Glutamatergic neuron (in vitro differentiated cells): ENCODE data around the gene SOWAHB. TPM values are rescaled to one million over a fixed set of nuclear protein-coding genes. Genes with fewer than 3 reads are reported as not detected.

ENCODE experiments used
- DNase-seq: peaks from one replicate; pipeline ENCODE4 v3.0.0; 2022
- H3K27ac Mint-ChIP-seq: one replicate; pipeline ENCODE4 v1.8.0; 2020; ENCODE audit warnings: mild to moderate bottlenecking, mixed read lengths, inconsistent platforms; ENCODE audit not compliant: unreplicated experiment
- H3K27me3 Mint-ChIP-seq: one replicate; pipeline ENCODE4 v1.8.0; 2020; ENCODE audit warnings: mild to moderate bottlenecking, moderate library complexity, mixed read lengths, inconsistent platforms; ENCODE audit not compliant: unreplicated experiment
- H3K36me3 Mint-ChIP-seq: one replicate; pipeline ENCODE4 v1.8.0; 2020; ENCODE audit warnings: mild to moderate bottlenecking, mixed read lengths, inconsistent platforms; ENCODE audit not compliant: unreplicated experiment
- H3K4me1 Mint-ChIP-seq: one replicate; pipeline ENCODE4 v1.8.0; 2020; ENCODE audit warnings: mild to moderate bottlenecking, low read depth, mixed read lengths, inconsistent platforms; ENCODE audit not compliant: unreplicated experiment
- H3K4me3 Mint-ChIP-seq: one replicate; pipeline ENCODE4 v1.8.0; 2020; ENCODE audit warnings: mild to moderate bottlenecking, mixed read lengths, inconsistent platforms; ENCODE audit not compliant: unreplicated experiment
- H3K9me3 Mint-ChIP-seq: one replicate; pipeline ENCODE4 v1.8.0; 2020; ENCODE audit warnings: mild to moderate bottlenecking, moderate library complexity, mixed read lengths, inconsistent platforms; ENCODE audit not compliant: unreplicated experiment
- total RNA-seq: library from RNA; stranded (reverse); fragmentation: NEBNext Ultra II Directional; extraction: Animal tissue kit (Norgen Biotek cat#: 25700); gene quantifications from one replicate; pipeline ENCODE4 v1.2.1, GENCODE V29; 2021; ENCODE audit not compliant: unreplicated experiment
- TF ChIP-seq, protein P1 (sequence below): fragments of 200-600 bp; sonication (generic); IDR thresholded peaks from one replicate; pipeline ENCODE4 v1.5.0; 2021; ENCODE audit not compliant: partially characterized antibody, unreplicated experiment

SOWAHB gene
- total RNA-seq, 1 donor from 2014 or later = 0.17 TPM

DNA sequence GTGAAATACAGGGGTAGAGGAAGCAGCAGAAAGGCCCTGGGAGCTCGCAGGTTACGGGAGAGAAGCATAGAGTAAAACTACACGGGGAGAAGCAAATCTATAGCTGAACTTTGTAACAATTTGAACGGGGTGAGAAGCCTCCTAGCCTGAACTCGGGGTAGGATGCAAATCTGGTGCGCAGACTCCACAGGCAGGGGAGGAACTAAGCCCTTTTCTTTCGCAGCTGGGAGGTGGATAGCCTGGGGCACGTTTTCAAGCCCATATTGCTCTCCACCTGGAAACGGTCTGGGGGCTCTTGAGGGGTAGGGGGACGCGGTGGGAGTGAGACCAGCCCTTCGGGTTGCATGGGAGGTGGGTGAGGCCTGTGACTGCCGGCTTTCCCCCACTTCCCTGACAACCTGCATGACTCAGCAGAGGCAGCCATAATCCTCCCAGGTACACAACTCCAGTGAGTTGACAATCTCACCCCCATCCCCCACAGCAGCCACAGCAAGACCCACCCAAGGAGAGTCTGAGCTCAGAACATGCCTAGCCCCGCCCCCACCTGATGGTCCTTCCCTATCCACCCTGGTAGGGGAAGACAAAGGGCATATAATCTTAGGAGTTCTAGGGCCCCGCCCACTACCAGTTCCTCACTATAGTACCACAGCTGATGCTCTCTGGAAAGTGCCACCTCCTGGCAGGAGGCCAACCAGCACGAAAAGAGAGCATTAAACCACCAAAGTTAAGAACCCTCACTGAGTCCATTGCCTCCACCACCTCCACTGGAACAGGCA is 29.9 kb downstream of the SOWAHB start:
- no peak overlapping the region for H3K27ac Mint-ChIP-seq
- peaks cover 5% of the 10 kb centered on the region for H3K4me1 Mint-ChIP-seq
- no peaks in the 10 kb centered on the region for H3K36me3 Mint-ChIP-seq
- TF ChIP-seq, protein P1, sequence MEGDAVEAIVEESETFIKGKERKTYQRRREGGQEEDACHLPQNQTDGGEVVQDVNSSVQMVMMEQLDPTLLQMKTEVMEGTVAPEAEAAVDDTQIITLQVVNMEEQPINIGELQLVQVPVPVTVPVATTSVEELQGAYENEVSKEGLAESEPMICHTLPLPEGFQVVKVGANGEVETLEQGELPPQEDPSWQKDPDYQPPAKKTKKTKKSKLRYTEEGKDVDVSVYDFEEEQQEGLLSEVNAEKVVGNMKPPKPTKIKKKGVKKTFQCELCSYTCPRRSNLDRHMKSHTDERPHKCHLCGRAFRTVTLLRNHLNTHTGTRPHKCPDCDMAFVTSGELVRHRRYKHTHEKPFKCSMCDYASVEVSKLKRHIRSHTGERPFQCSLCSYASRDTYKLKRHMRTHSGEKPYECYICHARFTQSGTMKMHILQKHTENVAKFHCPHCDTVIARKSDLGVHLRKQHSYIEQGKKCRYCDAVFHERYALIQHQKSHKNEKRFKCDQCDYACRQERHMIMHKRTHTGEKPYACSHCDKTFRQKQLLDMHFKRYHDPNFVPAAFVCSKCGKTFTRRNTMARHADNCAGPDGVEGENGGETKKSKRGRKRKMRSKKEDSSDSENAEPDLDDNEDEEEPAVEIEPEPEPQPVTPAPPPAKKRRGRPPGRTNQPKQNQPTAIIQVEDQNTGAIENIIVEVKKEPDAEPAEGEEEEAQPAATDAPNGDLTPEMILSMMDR = no peak
- peaks cover 3% of the 10 kb centered on the region for H3K9me3 Mint-ChIP-seq
- peaks cover 2% of the 10 kb centered on the region for H3K27me3 Mint-ChIP-seq
- peak overlapping the region; percentile 42 for H3K4me3 Mint-ChIP-seq
- no peak for DNase-seq

GRCh38 chr4:76867377-76867776 is 30.6 kb downstream of the SOWAHB start:
- no peak overlapping the region for H3K27ac Mint-ChIP-seq
- peaks cover 2% of the 10 kb centered on the region for H3K27me3 Mint-ChIP-seq
- TF ChIP-seq, protein P1 = no peak

GRCh38 chr4:76866641-76867040 is 31.3 kb downstream of the SOWAHB start:
- Mint-ChIP-seq H3K9me3 (peaks cover 3% of the 10 kb centered on the region), H3K4me1 (peaks cover 5% of the 10 kb centered on the region), H3K27ac (no peak overlapping the region), H3K36me3 (no peaks in the 10 kb centered on the region), H3K27me3 (peaks cover 2% of the 10 kb centered on the region), H3K4me3 (no peak overlapping the region)
- no peak for DNase-seq
- TF ChIP-seq, protein P1 = no peak

More at GRCh38 chr4:76867377-76867776, 30.6 kb downstream of the SOWAHB start:
- H3K4me3 Mint-ChIP-seq = no peak overlapping the region
- H3K9me3 Mint-ChIP-seq = peaks cover 3% of the 10 kb centered on the region
- H3K4me1 Mint-ChIP-seq = peaks cover 5% of the 10 kb centered on the region
- no peaks in the 10 kb centered on the region for H3K36me3 Mint-ChIP-seq
- no peak for DNase-seq

- Mint-ChIP-seq H3K4me3 (peak overlapping the region; percentile 30), H3K36me3 (no peaks in the 10 kb centered on the region), H3K27ac (peak overlapping the region; percentile 4)
Observed at GRCh38 chr4:76858319-76858718, 39.6 kb downstream of the SOWAHB start.

DNA sequence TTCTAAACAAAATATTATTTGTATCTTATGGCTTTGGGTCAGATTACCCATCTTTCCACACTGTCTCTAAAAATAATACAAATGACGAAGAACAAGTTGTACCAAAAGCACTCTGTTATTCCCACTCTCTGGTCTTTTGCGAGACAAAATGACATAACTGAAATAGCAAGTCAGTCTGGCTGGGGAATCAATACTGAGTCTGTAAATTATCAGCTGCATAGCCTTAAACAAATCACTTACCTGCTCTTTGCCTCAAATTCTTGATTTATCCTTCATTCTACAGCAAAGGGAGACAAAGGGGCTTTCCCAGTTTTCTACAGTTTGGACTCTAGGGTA is 40.9 kb downstream of the SOWAHB start:
- H3K27ac Mint-ChIP-seq = no peak overlapping the region
- no peaks in the 10 kb centered on the region for H3K27me3 Mint-ChIP-seq
- DNase-seq = no peak
- TF ChIP-seq, protein P1 = no peak
- no peak overlapping the region for H3K4me3 Mint-ChIP-seq
- H3K36me3 Mint-ChIP-seq = no peaks in the 10 kb centered on the region
- no peaks in the 10 kb centered on the region for H3K9me3 Mint-ChIP-seq
- peaks cover 13% of the 10 kb centered on the region for H3K4me1 Mint-ChIP-seq

More at GRCh38 chr4:76858319-76858718, 39.6 kb downstream of the SOWAHB start:
- TF ChIP-seq, protein P1 = no peak
- H3K4me1 Mint-ChIP-seq = peaks cover 13% of the 10 kb centered on the region
- no peaks in the 10 kb centered on the region for H3K9me3 Mint-ChIP-seq
- no peak for DNase-seq
- no peaks in the 10 kb centered on the region for H3K27me3 Mint-ChIP-seq
